PC-9 (cell line): ENCODE measurements around the gene RAB30.

Experiments used
- CTCF ChIP-seq: fragments of 200-600 bp; sonication (generic); conservative IDR thresholded peaks from 2 replicates; pipeline ENCODE4 v1.6.1; 2017; ENCODE audit warnings: mixed run types, antibody characterized with exemption, mild to moderate bottlenecking, moderate library complexity
- EZH2 ChIP-seq: fragments of 200-600 bp; sonication (generic); IDR thresholded peaks from 2 replicates; pipeline ENCODE4 v1.8.0; 2017; ENCODE audit warnings: antibody characterized with exemption, low read depth

GRCh38 chr11:83027289-83027688 lies 44.4 kb downstream of the RAB30 start:
- no peak for TF ChIP-seq CTCF
- TF ChIP-seq EZH2 = no peak
